A673 (cell line): Measurements from ENCODE around the gene SLC6A12.

Source experiments
- EZH2 ChIP-seq: fragments of 200-600 bp; sonication (generic); IDR thresholded peaks from 2 replicates; pipeline ENCODE4 v1.6.1; 2017; ENCODE audit warnings: borderline replicate concordance, low read depth, mild to moderate bottlenecking, mixed read lengths, antibody characterized with exemption, low read length; ENCODE audit not compliant: poor library complexity, severe bottlenecking
- TF ChIP-seq, protein P1 (sequence below): fragments of 300-800, 200-600 bp; sonication (generic); conservative IDR thresholded peaks from 2 replicates; pipeline ENCODE4 v1.5.1; 2017; ENCODE audit warnings: low read depth, mild to moderate bottlenecking, antibody characterized with exemption, low read length, moderate library complexity, mixed read lengths

DNA sequence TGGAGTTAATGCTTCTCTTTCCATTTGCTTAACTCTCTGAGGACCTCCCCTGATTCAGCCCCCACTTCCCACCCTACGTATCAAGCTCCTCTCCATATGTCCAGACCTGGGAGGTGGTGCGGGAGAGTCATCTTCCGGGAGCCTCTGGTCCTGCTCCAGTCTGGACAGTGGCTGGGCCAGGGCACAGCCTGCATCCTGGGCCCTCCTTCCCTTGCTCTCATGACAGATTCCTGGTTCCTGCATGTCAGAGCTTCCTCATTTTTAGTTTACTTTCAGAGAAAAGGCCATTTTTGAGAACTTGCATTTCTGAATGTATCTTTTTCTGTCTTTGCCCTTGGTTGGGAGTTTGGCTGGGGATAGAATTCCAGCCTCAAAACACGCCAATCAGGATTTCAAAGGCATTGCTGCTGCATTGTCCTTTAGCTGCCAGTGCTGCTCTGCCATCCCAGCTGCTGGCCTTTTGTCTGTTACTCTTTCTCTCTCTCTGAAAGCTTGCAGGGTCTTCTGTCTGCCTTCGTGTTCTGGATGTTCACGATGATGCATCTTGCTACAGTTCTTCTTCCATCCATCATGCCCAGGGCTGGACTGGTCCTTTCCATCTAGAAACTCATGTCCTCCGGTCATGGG, 54.7 kb downstream of the SLC6A12 start:
- no peak for TF ChIP-seq EZH2
- TF ChIP-seq, protein P1, sequence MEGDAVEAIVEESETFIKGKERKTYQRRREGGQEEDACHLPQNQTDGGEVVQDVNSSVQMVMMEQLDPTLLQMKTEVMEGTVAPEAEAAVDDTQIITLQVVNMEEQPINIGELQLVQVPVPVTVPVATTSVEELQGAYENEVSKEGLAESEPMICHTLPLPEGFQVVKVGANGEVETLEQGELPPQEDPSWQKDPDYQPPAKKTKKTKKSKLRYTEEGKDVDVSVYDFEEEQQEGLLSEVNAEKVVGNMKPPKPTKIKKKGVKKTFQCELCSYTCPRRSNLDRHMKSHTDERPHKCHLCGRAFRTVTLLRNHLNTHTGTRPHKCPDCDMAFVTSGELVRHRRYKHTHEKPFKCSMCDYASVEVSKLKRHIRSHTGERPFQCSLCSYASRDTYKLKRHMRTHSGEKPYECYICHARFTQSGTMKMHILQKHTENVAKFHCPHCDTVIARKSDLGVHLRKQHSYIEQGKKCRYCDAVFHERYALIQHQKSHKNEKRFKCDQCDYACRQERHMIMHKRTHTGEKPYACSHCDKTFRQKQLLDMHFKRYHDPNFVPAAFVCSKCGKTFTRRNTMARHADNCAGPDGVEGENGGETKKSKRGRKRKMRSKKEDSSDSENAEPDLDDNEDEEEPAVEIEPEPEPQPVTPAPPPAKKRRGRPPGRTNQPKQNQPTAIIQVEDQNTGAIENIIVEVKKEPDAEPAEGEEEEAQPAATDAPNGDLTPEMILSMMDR = no peak
